GM23338 (cell line): ENCODE measurements around the gene ISOC2. TPM values are rescaled to one million over a fixed set of nuclear protein-coding genes. Genes with fewer than 3 reads are reported as not detected.

ENCODE experiments used
- ATAC-seq: fragments of 200-7000 bp; cut with Tn5 transposase; 3 replicates; pipeline ENCODE4 v1.9.1; 2020
- DNase-seq: peaks from one replicate; pipeline ENCODE4 v3.0.0-alpha.2; 2015; ENCODE audit warnings: low spot score
- H2AFZ ChIP-seq: fragments of 200-600 bp; sonication (generic); 2 replicates; pipeline ENCODE4 v1.8.0; 2016; ENCODE audit warnings: antibody characterized with exemption, mild to moderate bottlenecking, moderate library complexity
- H3F3A ChIP-seq: fragments of 200-600 bp; sonication (generic); replicated peaks from 2 replicates; pipeline ENCODE4 v1.8.0; 2017; ENCODE audit warnings: antibody characterized with exemption, mixed run types, low read depth
- H3K27ac ChIP-seq: fragments of 200-600 bp; sonication (generic); 2 replicates; pipeline ENCODE4 v1.6.1; 2016; ENCODE audit warnings: low read depth
- H3K27me3 ChIP-seq: fragments of 200-600 bp; sonication (generic); 2 replicates; pipeline ENCODE4 v1.8.0; 2016; ENCODE audit warnings: mild to moderate bottlenecking, mixed run types, moderate library complexity; ENCODE audit not compliant: insufficient read depth
- H3K36me3 ChIP-seq: fragments of 200-600 bp; sonication (generic); 2 replicates; pipeline ENCODE4 v1.8.0; 2016; ENCODE audit warnings: mild to moderate bottlenecking; ENCODE audit not compliant: insufficient read depth
- H3K4me1 ChIP-seq: fragments of 200-600 bp; sonication (generic); 2 replicates; pipeline ENCODE4 v1.8.0; 2016; ENCODE audit warnings: mild to moderate bottlenecking, moderate library complexity; ENCODE audit not compliant: insufficient read depth
- H3K4me2 ChIP-seq: fragments of 200-600 bp; sonication (generic); 2 replicates; pipeline ENCODE4 v1.7.1; 2017; ENCODE audit warnings: mixed run types
- H3K4me3 ChIP-seq: fragments of 200-600 bp; sonication (generic); 2 replicates; pipeline ENCODE4 v1.6.1; 2016; ENCODE audit warnings: mixed run types
- H3K79me2 ChIP-seq: fragments of 200-600 bp; sonication (generic); replicated peaks from 2 replicates; pipeline ENCODE4 v1.8.0; 2017; ENCODE audit warnings: mild to moderate bottlenecking; ENCODE audit not compliant: insufficient read depth
- H3K9me2 ChIP-seq: fragments of 200-600 bp; sonication (generic); 2 replicates; pipeline ENCODE4 v1.8.0; 2017; ENCODE audit not compliant: insufficient read depth
- H4K20me1 ChIP-seq: fragments of 200-600 bp; sonication (generic); replicated peaks from 2 replicates; pipeline ENCODE4 v1.8.0; 2017; ENCODE audit warnings: mild to moderate bottlenecking; ENCODE audit not compliant: insufficient read depth
- H3K27ac Mint-ChIP-seq: 2 replicates; pipeline ENCODE4 v1.8.0; 2020; ENCODE audit warnings: inconsistent platforms, mild to moderate bottlenecking, moderate library complexity, mixed read lengths
- H3K27me3 Mint-ChIP-seq: 3 replicates; pipeline ENCODE4 v1.8.0; 2022; ENCODE audit warnings: low read depth, mild to moderate bottlenecking, moderate library complexity, mixed read lengths, inconsistent platforms; ENCODE audit not compliant: insufficient read depth, poor library complexity
- H3K36me3 Mint-ChIP-seq: 3 replicates; pipeline ENCODE4 v1.8.0; 2021; ENCODE audit warnings: low read depth, mild to moderate bottlenecking, inconsistent platforms, moderate library complexity, mixed read lengths
- H3K4me1 Mint-ChIP-seq: 3 replicates; pipeline ENCODE4 v1.8.0; 2020; ENCODE audit warnings: mild to moderate bottlenecking, inconsistent platforms, mixed read lengths
- H3K4me3 Mint-ChIP-seq: 3 replicates; pipeline ENCODE4 v1.8.0; 2021; ENCODE audit warnings: moderate library complexity, mild to moderate bottlenecking, inconsistent platforms, mixed read lengths
- H3K9me3 Mint-ChIP-seq: 3 replicates; pipeline ENCODE4 v1.8.0; 2020; ENCODE audit warnings: moderate library complexity, mild to moderate bottlenecking, inconsistent platforms, mixed read lengths
- CREB1 ChIP-seq: fragments of 250-450 bp; sonication (Bioruptor Pico); IDR thresholded peaks from 2 replicates; pipeline ENCODE4 v1.5.0; 2020; ENCODE audit warnings: low read depth, mild to moderate bottlenecking, moderate library complexity
- EZH2 ChIP-seq: fragments of 200-600 bp; sonication (generic); IDR thresholded peaks from one replicate; pipeline ENCODE4 v1.8.0; 2017; ENCODE audit warnings: antibody characterized with exemption, mild to moderate bottlenecking, low read depth; ENCODE audit not compliant: unreplicated experiment
- JUNB ChIP-seq: IDR thresholded peaks from one replicate; pipeline ENCODE4 v1.6.1; 2016; ENCODE audit warnings: antibody characterized with exemption; ENCODE audit not compliant: unreplicated experiment
- NANOG ChIP-seq: IDR thresholded peaks from 2 replicates; pipeline ENCODE4 v1.6.1; 2016; ENCODE audit warnings: antibody characterized with exemption, borderline replicate concordance
- POLR2AphosphoS5 ChIP-seq: IDR thresholded peaks from 2 replicates; pipeline ENCODE4 v1.6.1; 2016; ENCODE audit warnings: antibody characterized with exemption, low read depth
- STAT1 ChIP-seq: IDR thresholded peaks from one replicate; pipeline ENCODE4 v1.6.1; 2016; ENCODE audit warnings: antibody characterized with exemption; ENCODE audit not compliant: unreplicated experiment
- ZNF114 ChIP-seq: fragments of 250-450 bp; sonication (Bioruptor Pico); IDR thresholded peaks from 2 replicates; pipeline ENCODE4 v1.5.0; 2020; ENCODE audit warnings: mild to moderate bottlenecking, moderate library complexity
- ZNF331 ChIP-seq: fragments of 250-450 bp; sonication (Bioruptor Pico); IDR thresholded peaks from 2 replicates; pipeline ENCODE4 v1.5.0; 2020; ENCODE audit warnings: low read depth, mild to moderate bottlenecking, moderate library complexity
- polyA plus RNA-seq: library from polyadenylated mRNA; unstranded; fragments of >200 nt; fragmentation: Nextera tagmentation; extraction: Ambion mirVana; gene quantifications from 2 replicates; pipeline ENCODE4 v1.2.1, GENCODE V29; 2016
- total RNA-seq: library from RNA; depleted of rRNA; stranded (reverse); fragments of >200 nt; shearing (Covaris generic); gene quantifications from 2 replicates; pipeline ENCODE4 v1.2.3, GENCODE V29; 2014
- TF ChIP-seq, protein P1 (sequence below): fragments of 250-450 bp; sonication (Bioruptor Pico); IDR thresholded peaks from 2 replicates; pipeline ENCODE4 v1.5.0; 2020; ENCODE audit warnings: mild to moderate bottlenecking, moderate library complexity
- TF ChIP-seq, protein P2 (sequence below): IDR thresholded peaks from 2 replicates; pipeline ENCODE4 v1.6.1; 2016; ENCODE audit warnings: antibody characterized with exemption

Gene ISOC2
- total and polyA plus RNA-seq, 2 experiments from 2014 or later, result 62.6 to 85.2 TPM

DNA sequence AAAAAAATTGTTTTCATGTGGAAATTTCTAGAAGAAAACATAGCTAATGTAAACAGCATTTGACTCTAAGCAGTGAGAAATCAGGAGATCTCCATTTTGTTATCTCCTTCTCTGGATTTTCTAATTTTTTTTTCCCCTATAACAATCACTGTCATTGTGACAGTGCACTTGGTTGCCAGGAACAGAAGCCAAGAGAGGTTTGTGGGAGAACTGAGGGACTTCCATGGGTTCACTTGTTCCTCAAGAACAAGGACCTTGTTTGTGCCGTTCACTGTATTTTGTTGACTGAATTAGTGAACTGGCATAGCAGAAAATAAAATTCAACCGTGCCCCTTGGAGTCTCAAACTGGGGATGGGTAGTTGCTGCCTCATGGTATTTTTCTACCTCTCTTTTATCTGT is 35.4 kb downstream of the ISOC2 start (continued):
- TF ChIP-seq, protein P1, sequence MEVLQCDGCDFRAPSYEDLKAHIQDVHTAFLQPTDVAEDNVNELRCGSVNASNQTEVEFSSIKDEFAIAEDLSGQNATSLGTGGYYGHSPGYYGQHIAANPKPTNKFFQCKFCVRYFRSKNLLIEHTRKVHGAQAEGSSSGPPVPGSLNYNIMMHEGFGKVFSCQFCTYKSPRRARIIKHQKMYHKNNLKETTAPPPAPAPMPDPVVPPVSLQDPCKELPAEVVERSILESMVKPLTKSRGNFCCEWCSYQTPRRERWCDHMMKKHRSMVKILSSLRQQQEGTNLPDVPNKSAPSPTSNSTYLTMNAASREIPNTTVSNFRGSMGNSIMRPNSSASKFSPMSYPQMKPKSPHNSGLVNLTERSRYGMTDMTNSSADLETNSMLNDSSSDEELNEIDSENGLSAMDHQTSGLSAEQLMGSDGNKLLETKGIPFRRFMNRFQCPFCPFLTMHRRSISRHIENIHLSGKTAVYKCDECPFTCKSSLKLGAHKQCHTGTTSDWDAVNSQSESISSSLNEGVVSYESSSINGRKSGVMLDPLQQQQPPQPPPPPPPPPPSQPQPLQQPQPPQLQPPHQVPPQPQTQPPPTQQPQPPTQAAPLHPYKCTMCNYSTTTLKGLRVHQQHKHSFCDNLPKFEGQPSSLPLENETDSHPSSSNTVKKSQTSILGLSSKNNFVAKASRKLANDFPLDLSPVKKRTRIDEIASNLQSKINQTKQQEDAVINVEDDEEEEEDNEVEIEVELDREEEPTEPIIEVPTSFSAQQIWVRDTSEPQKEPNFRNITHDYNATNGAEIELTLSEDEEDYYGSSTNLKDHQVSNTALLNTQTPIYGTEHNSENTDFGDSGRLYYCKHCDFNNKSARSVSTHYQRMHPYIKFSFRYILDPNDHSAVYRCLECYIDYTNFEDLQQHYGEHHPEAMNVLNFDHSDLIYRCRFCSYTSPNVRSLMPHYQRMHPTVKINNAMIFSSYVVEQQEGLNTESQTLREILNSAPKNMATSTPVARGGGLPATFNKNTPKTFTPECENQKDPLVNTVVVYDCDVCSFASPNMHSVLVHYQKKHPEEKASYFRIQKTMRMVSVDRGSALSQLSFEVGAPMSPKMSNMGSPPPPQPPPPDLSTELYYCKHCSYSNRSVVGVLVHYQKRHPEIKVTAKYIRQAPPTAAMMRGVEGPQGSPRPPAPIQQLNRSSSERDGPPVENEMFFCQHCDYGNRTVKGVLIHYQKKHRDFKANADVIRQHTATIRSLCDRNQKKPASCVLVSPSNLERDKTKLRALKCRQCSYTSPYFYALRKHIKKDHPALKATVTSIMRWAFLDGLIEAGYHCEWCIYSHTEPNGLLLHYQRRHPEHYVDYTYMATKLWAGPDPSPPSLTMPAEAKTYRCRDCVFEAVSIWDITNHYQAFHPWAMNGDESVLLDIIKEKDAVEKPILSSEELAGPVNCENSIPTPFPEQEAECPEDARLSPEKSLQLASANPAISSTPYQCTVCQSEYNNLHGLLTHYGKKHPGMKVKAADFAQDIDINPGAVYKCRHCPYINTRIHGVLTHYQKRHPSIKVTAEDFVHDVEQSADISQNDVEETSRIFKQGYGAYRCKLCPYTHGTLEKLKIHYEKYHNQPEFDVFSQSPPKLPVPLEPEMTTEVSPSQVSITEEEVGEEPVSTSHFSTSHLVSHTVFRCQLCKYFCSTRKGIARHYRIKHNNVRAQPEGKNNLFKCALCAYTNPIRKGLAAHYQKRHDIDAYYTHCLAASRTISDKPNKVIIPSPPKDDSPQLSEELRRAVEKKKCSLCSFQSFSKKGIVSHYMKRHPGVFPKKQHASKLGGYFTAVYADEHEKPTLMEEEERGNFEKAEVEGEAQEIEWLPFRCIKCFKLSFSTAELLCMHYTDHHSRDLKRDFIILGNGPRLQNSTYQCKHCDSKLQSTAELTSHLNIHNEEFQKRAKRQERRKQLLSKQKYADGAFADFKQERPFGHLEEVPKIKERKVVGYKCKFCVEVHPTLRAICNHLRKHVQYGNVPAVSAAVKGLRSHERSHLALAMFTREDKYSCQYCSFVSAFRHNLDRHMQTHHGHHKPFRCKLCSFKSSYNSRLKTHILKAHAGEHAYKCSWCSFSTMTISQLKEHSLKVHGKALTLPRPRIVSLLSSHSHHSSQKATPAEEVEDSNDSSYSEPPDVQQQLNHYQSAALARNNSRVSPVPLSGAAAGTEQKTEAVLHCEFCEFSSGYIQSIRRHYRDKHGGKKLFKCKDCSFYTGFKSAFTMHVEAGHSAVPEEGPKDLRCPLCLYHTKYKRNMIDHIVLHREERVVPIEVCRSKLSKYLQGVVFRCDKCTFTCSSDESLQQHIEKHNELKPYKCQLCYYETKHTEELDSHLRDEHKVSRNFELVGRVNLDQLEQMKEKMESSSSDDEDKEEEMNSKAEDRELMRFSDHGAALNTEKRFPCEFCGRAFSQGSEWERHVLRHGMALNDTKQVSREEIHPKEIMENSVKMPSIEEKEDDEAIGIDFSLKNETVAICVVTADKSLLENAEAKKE (CRISPR knock-in tag), result no peak
- no peak for TF ChIP-seq JUNB
- TF ChIP-seq, protein P2, sequence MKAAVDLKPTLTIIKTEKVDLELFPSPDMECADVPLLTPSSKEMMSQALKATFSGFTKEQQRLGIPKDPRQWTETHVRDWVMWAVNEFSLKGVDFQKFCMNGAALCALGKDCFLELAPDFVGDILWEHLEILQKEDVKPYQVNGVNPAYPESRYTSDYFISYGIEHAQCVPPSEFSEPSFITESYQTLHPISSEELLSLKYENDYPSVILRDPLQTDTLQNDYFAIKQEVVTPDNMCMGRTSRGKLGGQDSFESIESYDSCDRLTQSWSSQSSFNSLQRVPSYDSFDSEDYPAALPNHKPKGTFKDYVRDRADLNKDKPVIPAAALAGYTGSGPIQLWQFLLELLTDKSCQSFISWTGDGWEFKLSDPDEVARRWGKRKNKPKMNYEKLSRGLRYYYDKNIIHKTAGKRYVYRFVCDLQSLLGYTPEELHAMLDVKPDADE, result no peak

DNA sequence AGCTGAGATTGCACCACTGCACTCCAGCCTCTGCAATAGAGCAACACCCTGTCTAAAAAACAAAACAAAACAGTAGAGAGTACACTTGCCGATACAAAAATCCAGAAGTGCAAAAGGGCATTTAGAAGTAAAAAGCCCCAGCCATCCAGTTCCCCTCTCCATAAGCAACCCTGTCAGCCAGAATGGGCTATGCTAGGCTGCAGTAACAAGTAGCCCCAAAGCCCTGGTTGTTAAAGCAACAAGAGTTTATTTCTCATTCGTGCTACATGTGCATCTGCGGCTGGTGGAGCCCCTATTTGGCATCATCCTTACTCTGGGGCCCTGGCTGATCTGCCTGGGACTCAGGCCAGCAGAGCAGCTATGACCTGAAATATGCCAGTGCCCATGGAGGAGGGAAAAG is 36.9 kb downstream of the ISOC2 start:
- Mint-ChIP-seq H3K36me3 (no peaks in the 10 kb centered on the region), H3K4me3 (no peak overlapping the region), H3K27me3 (peaks cover 12% of the 10 kb centered on the region), H3K4me1 (peaks cover 6% of the 10 kb centered on the region), H3K9me3 (peaks cover 10% of the 10 kb centered on the region; the same call in 2 of the 3 replicates), H3K27ac (no peak overlapping the region)
- Histone ChIP-seq H4K20me1 (no peaks in the 10 kb centered on the region), H3K79me2 (no peaks in the 10 kb centered on the region), H3K9me2 (no peaks in the 10 kb centered on the region), H3K27me3 (no peaks in the 10 kb centered on the region), H3F3A (no peaks in the 10 kb centered on the region), H3K4me3 (no peak overlapping the region), H3K4me1 (0 out of 2 replicates have a peak, but pooled peaks cover 7% of the 10 kb centered on the region), H2AFZ (no peak overlapping the region), H3K36me3 (no peaks in the 10 kb centered on the region), H3K4me2 (no peak overlapping the region), H3K27ac (no peak overlapping the region)
- DNase-seq, result no peak
- no peak for ATAC-seq
- TF ChIP-seq POLR2AphosphoS5 (no peak), EZH2 (no peak), JUNB (no peak), CREB1 (no peak), STAT1 (no peak), NANOG (no peak), ZNF331 (CRISPR knock-in tag) (no peak), ZNF114 (CRISPR knock-in tag) (no peak)
- TF ChIP-seq, protein P1 (CRISPR knock-in tag), result no peak
